IMR-90 (cell line): ENCODE measurements around the gene EXOC2. TPM values are rescaled to one million over a fixed set of nuclear protein-coding genes. Genes with fewer than 3 reads are reported as not detected.
A peak's percentile ranks its signal among the peaks of the same experiment; 100 is the strongest.

Experiments used
- ATAC-seq: fragments of 200-7000 bp; cut with Tn5 transposase; 2 replicates; pipeline ENCODE4 v1.9.1; 2020; ENCODE audit warnings: low read depth, mild to moderate bottlenecking, moderate library complexity
- BruUV-seq: library from RNA; stranded (reverse); fragments of 400-500 nt; replicated peaks from 2 replicates; lab custom pipeline; 2021; lab: Mats Ljungman, UMichigan
- CTCF ChIA-PET: fragments of 300-600 bp; formaldehyde crosslinking; extraction: SDS; loops from one replicate; lab custom pipeline; 2021; ENCODE audit warnings: antibody characterized with exemption; lab: Yijun Ruan, JAX
- POLR2A ChIA-PET: fragments of 300-600 bp; sonication (Branson Sonifier 250); formaldehyde crosslinking; loops from one replicate; lab custom pipeline; 2022; ENCODE audit warnings: antibody characterized with exemption; ENCODE audit not compliant: unreplicated experiment; lab: Charles Lee
- DNase-seq: peaks from one replicate; pipeline ENCODE4 v3.0.0; 2013
- H2AFZ ChIP-seq: replicated peaks from 2 replicates; pipeline ENCODE3; 2013; ENCODE audit warnings: low read length, mild to moderate bottlenecking; ENCODE audit not compliant: poor library complexity
- H2AK5ac ChIP-seq: 2 replicates; pipeline ENCODE4 v1.6.1; 2013; ENCODE audit warnings: low read depth, low read length, inconsistent platforms
- H2AK9ac ChIP-seq: replicated peaks from 2 replicates; pipeline ENCODE3; 2013; ENCODE audit warnings: mild to moderate bottlenecking, low read depth, low read length, moderate library complexity; ENCODE audit not compliant: poor library complexity
- H2BK120ac ChIP-seq: 2 replicates; pipeline ENCODE4 v1.6.1; 2013; ENCODE audit warnings: low read depth, low read length, inconsistent platforms
- H2BK15ac ChIP-seq: 3 replicates; pipeline ENCODE4 v1.6.1; 2013; ENCODE audit warnings: low read depth, low read length, inconsistent platforms
- H2BK20ac ChIP-seq: 2 replicates; pipeline ENCODE4 v1.6.1; 2013; ENCODE audit warnings: low read depth, mild to moderate bottlenecking, inconsistent platforms, low read length, moderate library complexity
- H2BK5ac ChIP-seq: 2 replicates; pipeline ENCODE4 v1.6.1; 2013; ENCODE audit warnings: mild to moderate bottlenecking, low read depth, low read length, inconsistent platforms; ENCODE audit not compliant: poor library complexity, severe bottlenecking
- H3K14ac ChIP-seq: replicated peaks from 2 replicates; pipeline ENCODE4 v1.6.1; 2013; ENCODE audit warnings: low read depth, low read length, inconsistent platforms
- H3K18ac ChIP-seq: 2 replicates; pipeline ENCODE4 v1.6.1; 2013; ENCODE audit warnings: low read depth, low read length, control low read depth
- H3K23ac ChIP-seq: 2 replicates; pipeline ENCODE4 v1.6.1; 2013; ENCODE audit warnings: low read depth, low read length, inconsistent platforms
- H3K27ac ChIP-seq: 2 replicates; pipeline ENCODE4 v1.5.1; 2013; ENCODE audit warnings: mild to moderate bottlenecking, control low read depth, low read length; ENCODE audit not compliant: insufficient read depth
- H3K27me3 ChIP-seq: 2 replicates; pipeline ENCODE4 v1.6.1; 2013; ENCODE audit warnings: low read length; ENCODE audit not compliant: control insufficient read depth, insufficient read depth
- H3K36me3 ChIP-seq: 2 replicates; pipeline ENCODE4 v1.6.1; 2013; ENCODE audit warnings: low read length, mixed read lengths; ENCODE audit not compliant: control insufficient read depth, insufficient read depth
- H3K4ac ChIP-seq: 2 replicates; pipeline ENCODE4 v1.6.1; 2013; ENCODE audit warnings: low read depth, low read length, inconsistent platforms
- H3K4me1 ChIP-seq: 2 replicates; pipeline ENCODE4 v1.6.1; 2013; ENCODE audit warnings: low read length, mixed read lengths; ENCODE audit not compliant: control insufficient read depth, insufficient read depth
- H3K4me2 ChIP-seq: 2 replicates; pipeline ENCODE4 v1.6.1; 2013; ENCODE audit warnings: low read depth, mild to moderate bottlenecking, control low read depth, low read length, moderate library complexity
- H3K4me3 ChIP-seq: 2 replicates; pipeline ENCODE4 v1.5.1; 2013; ENCODE audit warnings: low read depth, mild to moderate bottlenecking, control low read depth, low read length, moderate library complexity; ENCODE audit not compliant: insufficient read depth
- H3K56ac ChIP-seq: 2 replicates; pipeline ENCODE4 v1.6.1; 2013; ENCODE audit warnings: low read length, inconsistent platforms; ENCODE audit not compliant: insufficient read depth; ENCODE audit errors: extremely low read depth
- H3K79me1 ChIP-seq, 2 experiments: 2 replicates each; pipeline ENCODE4 v1.6.1; 2013; ENCODE audit warnings: low read length in 2 of 2, inconsistent platforms in 1 of 2, low read depth in 1 of 2
- H3K9ac ChIP-seq: 2 replicates; pipeline ENCODE4 v1.6.1; 2013; ENCODE audit warnings: low read depth, low read length, control low read depth
- H3K9me1 ChIP-seq: 2 replicates; pipeline ENCODE4 v1.6.1; 2013; ENCODE audit warnings: low read length, inconsistent platforms; ENCODE audit not compliant: insufficient read depth
- H3K9me3 ChIP-seq: 2 replicates; pipeline ENCODE4 v1.6.1; 2013; ENCODE audit warnings: low read length; ENCODE audit not compliant: control insufficient read depth, insufficient read depth
- H4K20me1 ChIP-seq: 2 replicates; pipeline ENCODE4 v1.6.1; 2013; ENCODE audit warnings: low read length, inconsistent platforms; ENCODE audit not compliant: insufficient read depth
- H4K5ac ChIP-seq: 2 replicates; pipeline ENCODE4 v1.6.1; 2013; ENCODE audit warnings: mild to moderate bottlenecking, low read depth, low read length, control low read depth
- H4K8ac ChIP-seq, 2 experiments: 2 replicates each; pipeline ENCODE4 v1.6.1; 2013; ENCODE audit warnings: low read depth in 2 of 2, low read length in 2 of 2, control low read depth in 1 of 2, inconsistent platforms in 1 of 2
- H4K91ac ChIP-seq: 2 replicates; pipeline ENCODE4 v1.6.1; 2013; ENCODE audit warnings: low read depth, low read length, inconsistent platforms; ENCODE audit not compliant: insufficient read depth
- CEBPB ChIP-seq: IDR thresholded peaks from 2 replicates; pipeline ENCODE4 v1.6.1; 2012; ENCODE audit warnings: low read depth, low read length, improper control_type of control experiment
- RCOR1 ChIP-seq: IDR thresholded peaks from 2 replicates; pipeline ENCODE4 v1.6.1; 2012; ENCODE audit warnings: mild to moderate bottlenecking, low read length, improper control_type of control experiment; ENCODE audit not compliant: insufficient replicate concordance
- WGBS, 2 experiments: methylation state at CpG; one replicate each; pipeline versions ENCODE4 v1.1.5 to v1.1.7; 2013; ENCODE audit warnings: missing lambda C conversion rate in 2 of 2; ENCODE audit not compliant: insufficient read length in 1 of 2; ENCODE audit errors: extremely low coverage in 2 of 2; 5-methylcytosine and 5-hydroxymethylcytosine counted together
- dilution Hi-C: fragments of 300-500 bp; cut with HindIII; formaldehyde crosslinking; loops from one replicate; pipeline ENCODE4 v1.14.3; 2018; ENCODE audit warnings: low sequenced_read_pairs; ENCODE audit not compliant: unreplicated experiment
- in situ Hi-C: fragments of 300-500 bp; cut with MboI; formaldehyde crosslinking; loops from 3 replicates; pipeline ENCODE4 v1.14.3; 2019; ENCODE audit warnings: low sequenced_read_pairs, inconsistent platforms, mixed read lengths
- intact Hi-C: fragments of 100-400 bp; cut with micrococcal nuclease; formaldehyde crosslinking; loops from 2 replicates; pipeline ENCODE4 v1.10.0; 2022
- polyA plus RNA-seq, 3 experiments: library from polyadenylated mRNA; depleted of rRNA; stranded (reverse); fragments of >200 nt; gene quantifications; 2 replicates each; pipeline ENCODE4 v1.2.3, GENCODE V29; 2012; ENCODE audit warnings: low replicate concordance in 1 of 3
- total RNA-seq: library from RNA; depleted of rRNA; stranded (reverse); fragments of >200 nt; gene quantifications from 2 replicates; pipeline ENCODE4 v1.2.3, GENCODE V29; 2012

The EXOC2 gene
- total and polyA plus RNA-seq, 2 of the 4 experiments (the other 2 are of a cell fraction) = 13.1 to 37.3 TPM

- peak; percentile 69 for ATAC-seq
- no peak overlapping the region for H4K5ac ChIP-seq
- H3K4me1 ChIP-seq = peaks cover 7% of the 10 kb centered on the region
- H3K56ac ChIP-seq = no peak overlapping the region
- H2BK15ac ChIP-seq = no peak overlapping the region
- intact Hi-C loops = no loop called here
- WGBS, 2 experiments = no CpG with 5 or more reads among the region's 13 CpGs
- dilution Hi-C loops = no loop called here
- no peak overlapping the region for H2BK5ac ChIP-seq
- H3K9me1 ChIP-seq = peaks cover 4% of the 10 kb centered on the region; the same call in 1 of the 2 replicates
- no peak overlapping the region for H3K9ac ChIP-seq
- no TSS peak for BruUV-seq
- peak overlapping the region; percentile 8 for H4K91ac ChIP-seq
- ChIA-PET CTCF (no interaction called here), POLR2A (no interaction called here)
- no peaks in the 10 kb centered on the region for H3K9me3 ChIP-seq
- peak overlapping the region; percentile 47 for H2BK20ac ChIP-seq
- no peak overlapping the region for H3K18ac ChIP-seq
- H2AFZ ChIP-seq = peak overlapping the region; percentile 73
- peak overlapping the region; percentile 34 for H2AK9ac ChIP-seq
- TF ChIP-seq CEBPB (peak; percentile 65), RCOR1 (no peak)
- peak overlapping the region; percentile 68; the same call in 1 of the 2 replicates for H3K23ac ChIP-seq
- peak overlapping the region; percentile 64; the same call in 1 of the 2 replicates for H3K14ac ChIP-seq
- H4K20me1 ChIP-seq = no peaks in the 10 kb centered on the region
- H3K36me3 ChIP-seq = no peaks in the 10 kb centered on the region
- no peaks in the 10 kb centered on the region for H3K79me1 ChIP-seq
- peak overlapping the region; percentile 66 for H3K4ac ChIP-seq
- peak overlapping the region; percentile 65; the same call in 1 of the 2 replicates for H3K4me2 ChIP-seq
- in situ Hi-C loops = loop anchor here (10.0 kb wide), 1 partner anchor 689 kb away; no protein-coding TSS in a partner anchor
- H3K27ac ChIP-seq = peak overlapping the region; percentile 2; the same call in 1 of the 2 replicates
- H2AK5ac ChIP-seq = no peak overlapping the region; the same call in 1 of the 2 replicates
- no peak overlapping the region for H3K4me3 ChIP-seq
- peak; percentile 46 for DNase-seq
- H3K27me3 ChIP-seq = no peaks in the 10 kb centered on the region; the same call in 1 of the 2 replicates
- H4K8ac ChIP-seq = peak overlapping the region in 1 of 2 experiments; percentile 39; a peak in 1 of 4 replicates
- 0 out of 2 replicates have a peak overlapping the region, but pooled peaks have one; percentile 26 for H2BK120ac ChIP-seq
These were observed 23.0 kb upstream of the EXOC2 start for GRCh38 chr6:715709-716491.
